ENCODE results near the gene PIPOX. TPM values are rescaled to one million over a fixed set of nuclear protein-coding genes. Genes with fewer than 3 reads are reported as not detected.

The PIPOX gene
- total RNA-seq, 1 donor from 2014 or later = 4.1 TPM

- Mint-ChIP-seq H3K9me3 (no peaks in the 10 kb centered on the region), H3K4me1 (peaks cover 4% of the 10 kb centered on the region), H3K4me3 (no peak overlapping the region), H3K27me3 (ENCODE audit: low read depth) (peaks cover 7% of the 10 kb centered on the region), H3K36me3 (peaks cover 4% of the 10 kb centered on the region), H3K27ac (no peak overlapping the region)
- DNase-seq (ENCODE audit: low spot score in 2 of 2, unreplicated experiment in 2 of 2) = no peak
- TF ChIP-seq, protein P1, sequence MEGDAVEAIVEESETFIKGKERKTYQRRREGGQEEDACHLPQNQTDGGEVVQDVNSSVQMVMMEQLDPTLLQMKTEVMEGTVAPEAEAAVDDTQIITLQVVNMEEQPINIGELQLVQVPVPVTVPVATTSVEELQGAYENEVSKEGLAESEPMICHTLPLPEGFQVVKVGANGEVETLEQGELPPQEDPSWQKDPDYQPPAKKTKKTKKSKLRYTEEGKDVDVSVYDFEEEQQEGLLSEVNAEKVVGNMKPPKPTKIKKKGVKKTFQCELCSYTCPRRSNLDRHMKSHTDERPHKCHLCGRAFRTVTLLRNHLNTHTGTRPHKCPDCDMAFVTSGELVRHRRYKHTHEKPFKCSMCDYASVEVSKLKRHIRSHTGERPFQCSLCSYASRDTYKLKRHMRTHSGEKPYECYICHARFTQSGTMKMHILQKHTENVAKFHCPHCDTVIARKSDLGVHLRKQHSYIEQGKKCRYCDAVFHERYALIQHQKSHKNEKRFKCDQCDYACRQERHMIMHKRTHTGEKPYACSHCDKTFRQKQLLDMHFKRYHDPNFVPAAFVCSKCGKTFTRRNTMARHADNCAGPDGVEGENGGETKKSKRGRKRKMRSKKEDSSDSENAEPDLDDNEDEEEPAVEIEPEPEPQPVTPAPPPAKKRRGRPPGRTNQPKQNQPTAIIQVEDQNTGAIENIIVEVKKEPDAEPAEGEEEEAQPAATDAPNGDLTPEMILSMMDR (IDR thresholded peaks at IDR 0.05; ENCODE audit: unreplicated experiment) = no peak
These were observed 31.5 kb downstream of the PIPOX start for GRCh38 chr17:29074488-29074887.

GRCh38 chr17:29076087-29076486 is 33.1 kb downstream of the PIPOX start:
- TF ChIP-seq, protein P1 (IDR thresholded peaks at IDR 0.05; ENCODE audit: unreplicated experiment) = no peak
- Mint-ChIP-seq H3K9me3 (no peaks in the 10 kb centered on the region), H3K27ac (no peak overlapping the region), H3K27me3 (ENCODE audit: low read depth) (peaks cover 2% of the 10 kb centered on the region), H3K4me3 (no peak overlapping the region), H3K36me3 (peaks cover 10% of the 10 kb centered on the region), H3K4me1 (peaks cover 4% of the 10 kb centered on the region)
- no peak for DNase-seq (ENCODE audit: low spot score in 2 of 2, unreplicated experiment in 2 of 2)

DNA sequence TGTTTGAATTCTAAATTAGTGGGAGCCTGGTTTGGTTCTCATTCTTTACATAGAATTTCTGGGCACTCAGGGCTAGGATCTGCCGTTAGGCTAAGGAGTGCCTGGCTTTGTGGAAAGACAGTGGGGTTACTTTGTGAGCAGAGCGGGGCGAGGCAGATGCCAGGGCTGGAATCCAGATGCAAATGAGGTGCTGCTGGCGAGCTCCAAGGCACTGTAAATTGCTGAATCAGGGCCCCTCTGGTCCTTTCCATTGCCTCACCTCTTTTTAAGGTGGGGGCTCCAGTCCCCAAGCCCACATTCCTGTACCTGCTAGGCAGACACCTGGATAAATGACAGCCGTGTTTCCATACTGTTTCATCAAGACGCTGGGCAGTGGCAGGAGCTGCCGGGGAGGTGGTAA is 33.8 kb downstream of the PIPOX start:
- no peaks in the 10 kb centered on the region for H3K9me3 Mint-ChIP-seq
- peaks cover 4% of the 10 kb centered on the region for H3K4me1 Mint-ChIP-seq
- TF ChIP-seq, protein P1 (IDR thresholded peaks at IDR 0.05; ENCODE audit: unreplicated experiment) = no peak
- no peaks in the 10 kb centered on the region for H3K27me3 Mint-ChIP-seq (ENCODE audit: low read depth)
- peaks cover 16% of the 10 kb centered on the region for H3K36me3 Mint-ChIP-seq
- H3K4me3 Mint-ChIP-seq = no peak overlapping the region
- no peak overlapping the region for H3K27ac Mint-ChIP-seq
- DNase-seq (ENCODE audit: low spot score in 2 of 2, unreplicated experiment in 2 of 2) = no peak

GRCh38 chr17:29077320-29077719 is 34.4 kb downstream of the PIPOX start:
- H3K27ac Mint-ChIP-seq = no peak overlapping the region
- TF ChIP-seq, protein P1 (IDR thresholded peaks at IDR 0.05; ENCODE audit: unreplicated experiment) = no peak
- no peaks in the 10 kb centered on the region for H3K9me3 Mint-ChIP-seq
- H3K36me3 Mint-ChIP-seq = peaks cover 17% of the 10 kb centered on the region
- H3K27me3 Mint-ChIP-seq (ENCODE audit: low read depth) = no peaks in the 10 kb centered on the region
- no peak overlapping the region for H3K4me3 Mint-ChIP-seq
- no peak for DNase-seq (ENCODE audit: low spot score in 2 of 2, unreplicated experiment in 2 of 2)
- peaks cover 4% of the 10 kb centered on the region for H3K4me1 Mint-ChIP-seq

DNA sequence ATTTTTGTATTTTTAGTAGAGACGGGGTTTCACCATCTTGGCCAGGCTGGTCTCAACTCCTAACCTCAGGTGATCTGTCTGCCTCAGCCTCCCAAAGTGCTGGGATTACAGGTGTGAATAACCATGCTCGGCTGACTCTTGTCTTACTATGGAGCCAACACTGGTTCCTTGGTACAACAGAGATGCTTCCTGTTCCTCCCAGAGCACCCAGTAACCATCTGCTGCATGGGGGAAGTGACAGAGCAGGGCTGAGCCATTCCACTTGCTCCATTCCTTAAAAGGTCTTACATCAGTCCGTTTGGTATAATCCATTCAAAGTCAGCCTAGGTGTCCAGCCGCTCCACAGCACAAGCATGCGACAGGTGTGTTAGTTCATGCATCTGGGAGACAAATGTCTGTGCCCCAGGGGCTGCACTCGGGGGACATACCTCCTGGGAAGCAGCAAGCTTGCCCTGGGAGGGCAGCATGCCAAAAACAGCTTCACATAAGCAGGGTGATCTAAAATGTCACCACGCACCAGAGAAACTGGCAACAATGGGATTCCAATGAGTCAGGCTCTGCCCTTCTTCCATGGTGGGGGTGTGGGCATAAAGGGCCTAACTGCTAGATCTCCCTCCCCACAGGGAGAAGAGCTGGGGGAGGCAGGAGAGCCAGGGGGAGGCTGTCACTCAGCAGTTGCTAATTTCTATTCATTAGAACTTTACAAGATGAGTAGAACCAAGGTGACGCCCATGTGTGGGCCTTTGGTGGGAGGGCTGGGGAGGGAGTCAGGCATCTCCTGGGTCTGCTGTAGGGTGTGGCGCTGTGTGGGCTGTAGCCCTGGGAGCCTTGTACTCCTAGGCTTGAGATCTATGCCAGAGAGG is 35.5 kb downstream of the PIPOX start:
- DNase-seq (ENCODE audit: low spot score in 2 of 2, unreplicated experiment in 2 of 2) = no peak
- H3K4me1 Mint-ChIP-seq = peaks cover 4% of the 10 kb centered on the region
- no peak overlapping the region for H3K4me3 Mint-ChIP-seq
- TF ChIP-seq, protein P1 (IDR thresholded peaks at IDR 0.05; ENCODE audit: unreplicated experiment) = no peak
- peaks cover 17% of the 10 kb centered on the region for H3K36me3 Mint-ChIP-seq
- no peak overlapping the region for H3K27ac Mint-ChIP-seq
- no peaks in the 10 kb centered on the region for H3K9me3 Mint-ChIP-seq
- no peaks in the 10 kb centered on the region for H3K27me3 Mint-ChIP-seq (ENCODE audit: low read depth)
